HepG2 (cell line): ENCODE data around the gene GPC6. TPM values are rescaled to one million over a fixed set of nuclear protein-coding genes. Genes with fewer than 3 reads are reported as not detected.
A peak's percentile ranks its signal among the peaks of the same experiment; 100 is the strongest.

ENCODE experiments used
- CHD2 ChIP-seq: IDR thresholded peaks from 2 replicates; pipeline ENCODE4 v1.6.1; 2011; ENCODE audit warnings: low read depth, low read length, improper control_type of control experiment
- EEA1 ChIP-seq: sonication (generic); formaldehyde crosslinking; IDR thresholded peaks from 2 replicates; pipeline ENCODE4 v1.5.1; 2020; ENCODE audit warnings: mild to moderate bottlenecking, missing genetic modification reagents, borderline replicate concordance
- HOXA5 ChIP-seq: sonication (generic); formaldehyde crosslinking; IDR thresholded peaks from 2 replicates; pipeline ENCODE4 v1.4.0; 2020; ENCODE audit warnings: missing genetic modification reagents
- MAFK ChIP-seq, 2 experiments: IDR thresholded peaks in 1 of 2; conservative IDR thresholded peaks in 1 of 2; 2 replicates each; pipeline ENCODE4 v1.6.1; 2011; ENCODE audit warnings: improper control_type of control experiment in 2 of 2, low read length in 2 of 2
- MAZ ChIP-seq, 2 experiments: sonication (generic) in 1 of 2; formaldehyde crosslinking in 1 of 2; IDR thresholded peaks; 2 replicates each; pipeline versions ENCODE4 v1.5.0 to v1.6.1; 2012 to 2020; ENCODE audit warnings: low read depth in 2 of 2, mild to moderate bottlenecking in 2 of 2, borderline replicate concordance in 1 of 2, improper control_type of control experiment in 1 of 2, low read length in 1 of 2, missing genetic modification reagents in 1 of 2, moderate library complexity in 1 of 2
- NR2F1 ChIP-seq, 2 experiments: fragments of 450-650 bp in 1 of 2; formaldehyde crosslinking in 1 of 2; IDR thresholded peaks; 2 replicates each; pipeline versions ENCODE4 v1.5.0 to v1.6.1; 2016 to 2020; ENCODE audit warnings: mild to moderate bottlenecking in 1 of 2, missing compliant biosample characterization in 1 of 2, missing genetic modification reagents in 1 of 2, moderate library complexity in 1 of 2
- ONECUT2 ChIP-seq: sonication (generic); formaldehyde crosslinking; IDR thresholded peaks from 2 replicates; pipeline ENCODE4 v1.4.0; 2020; ENCODE audit warnings: missing genetic modification reagents
- YEATS2 ChIP-seq: sonication (generic); formaldehyde crosslinking; IDR thresholded peaks from 2 replicates; pipeline ENCODE4 v1.4.0; 2020; ENCODE audit warnings: missing genetic modification reagents, borderline replicate concordance
- ZBTB20 ChIP-seq: sonication (generic); formaldehyde crosslinking; IDR thresholded peaks from 2 replicates; pipeline ENCODE4 v1.8.1; 2023; ENCODE audit warnings: missing genetic modification reagents, low read depth, mild to moderate bottlenecking, borderline replicate concordance
- ZBTB8A ChIP-seq: sonication (generic); formaldehyde crosslinking; IDR thresholded peaks from 2 replicates; pipeline ENCODE4 v1.4.0; 2020; ENCODE audit warnings: mild to moderate bottlenecking, low read depth, missing genetic modification reagents, borderline replicate concordance
- ZKSCAN5 ChIP-seq: sonication (generic); formaldehyde crosslinking; IDR thresholded peaks from 2 replicates; pipeline ENCODE4 v1.5.1; 2020; ENCODE audit warnings: mild to moderate bottlenecking, missing genetic modification reagents
- ZKSCAN8 ChIP-seq: IDR thresholded peaks from 2 replicates; pipeline ENCODE4 v1.6.1; 2016; ENCODE audit warnings: borderline replicate concordance, missing genetic modification reagents, missing compliant biosample characterization
- ZNF264 ChIP-seq: sonication (generic); formaldehyde crosslinking; IDR thresholded peaks from 2 replicates; pipeline ENCODE4 v1.4.0; 2020; ENCODE audit warnings: missing genetic modification reagents
- ZNF496 ChIP-seq: sonication (generic); formaldehyde crosslinking; IDR thresholded peaks from 2 replicates; pipeline ENCODE4 v1.8.1; 2023; ENCODE audit warnings: mild to moderate bottlenecking, moderate library complexity, missing genetic modification reagents; ENCODE audit not compliant: insufficient replicate concordance
- ZNF546 ChIP-seq: sonication (generic); formaldehyde crosslinking; conservative IDR thresholded peaks from 2 replicates; pipeline ENCODE4 v1.8.1; 2023; ENCODE audit warnings: mild to moderate bottlenecking, missing genetic modification reagents
- polyA plus RNA-seq, 8 experiments: library from polyadenylated mRNA; depleted of rRNA in 3 of 8; stranded (reverse) in 7 of 8; unstranded in 1 of 8; fragments of >200 nt; fragmentation: Illumina TruSeq in 4 of 8; extraction: Trizol in 4 of 8; gene quantifications; 2 replicates each; pipeline versions ENCODE4 v1.2.1 to v1.2.3, GENCODE V29; 2011 to 2016; ENCODE audit warnings: low read depth in 4 of 8, missing spikeins in 1 of 8, mixed read lengths in 1 of 8; ENCODE audit not compliant: insufficient read depth in 1 of 8
- total RNA-seq, 5 experiments: library from RNA; depleted of rRNA; stranded (reverse); fragments of >200 nt; fragmentation: Illumina TruSeq; extraction: Trizol; gene quantifications; 2 replicates each; pipeline ENCODE4 v1.2.3, GENCODE V29; 2016; ENCODE audit warnings: low read depth in 1 of 5
- TF ChIP-seq, protein P1 (sequence below): sonication (generic); formaldehyde crosslinking; IDR thresholded peaks from 2 replicates; pipeline ENCODE4 v1.5.1; 2020; ENCODE audit warnings: missing genetic modification reagents, mild to moderate bottlenecking, borderline replicate concordance
- TF ChIP-seq, protein P2 (sequence below): IDR thresholded peaks from 2 replicates; pipeline ENCODE4 v1.6.1; 2012; ENCODE audit warnings: inconsistent platforms
- TF ChIP-seq, protein P3 (sequence below): sonication (generic); formaldehyde crosslinking; IDR thresholded peaks from 2 replicates; pipeline ENCODE4 v1.9.0; 2022; ENCODE audit warnings: low read depth, missing genetic modification reagents
- TF ChIP-seq, protein P4 (sequence below), 2 experiments: fragments of 450-650 bp in 1 of 2; sonication (generic) in 1 of 2; formaldehyde crosslinking; IDR thresholded peaks; 2 replicates each; pipeline versions ENCODE4 v1.5.0 to v1.8.0; 2020 to 2022; ENCODE audit warnings: mild to moderate bottlenecking in 1 of 2, missing genetic modification reagents in 1 of 2
- TF ChIP-seq, protein P5 (sequence below): IDR thresholded peaks from 2 replicates; pipeline ENCODE4 v1.6.1; 2012; ENCODE audit warnings: low read length, improper control_type of control experiment

The GPC6 gene
- total and polyA plus RNA-seq, 2 of the 13 experiments (the other 11 are each of a cell fraction or from before 2014, with no cell fraction given): 24.5 to 33.9 TPM

DNA sequence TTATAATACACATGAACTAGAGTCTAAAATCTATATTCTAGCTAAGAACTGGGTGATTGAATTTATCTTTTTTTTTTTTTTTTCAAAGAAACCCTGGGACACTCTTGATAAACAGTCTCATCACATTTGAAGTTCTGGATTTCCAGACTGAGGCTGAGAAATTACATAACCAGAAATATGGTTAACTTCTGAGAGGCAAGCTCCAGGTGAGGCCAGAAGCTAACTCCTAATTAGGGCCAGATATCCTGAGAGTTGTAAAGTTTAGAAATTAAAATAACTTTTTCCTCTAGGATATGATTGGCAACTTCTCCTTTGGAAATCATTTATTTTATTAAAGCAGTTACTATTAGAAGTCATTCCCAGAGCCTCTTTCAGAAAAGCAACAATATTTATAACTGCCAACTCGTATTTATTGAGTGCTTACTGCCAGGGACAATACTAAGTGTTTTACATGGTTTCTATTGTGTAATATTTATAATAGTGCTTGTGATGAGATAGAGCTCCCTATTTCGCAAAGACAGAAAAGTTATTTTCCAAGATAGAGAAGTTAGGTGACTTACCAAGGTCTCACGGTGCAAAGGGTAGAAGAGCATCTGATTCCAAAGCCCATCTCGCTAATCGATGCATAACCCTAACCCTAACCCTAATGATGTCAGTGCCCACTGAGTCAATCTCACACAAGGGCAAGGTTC, 1065.2 kb downstream of the GPC6 start (continued):
- TF ChIP-seq ZBTB8A (CRISPR knock-in tag) (no peak), ZKSCAN8 (peak; percentile 29; the same call in 1 of the 2 replicates), EEA1 (CRISPR knock-in tag) (no peak), CHD2 (no peak), NR2F1 (CRISPR knock-in tag; IDR thresholded peaks at IDR 0.05) (peak; percentile 97 to 98), MAFK (conservative IDR thresholded peaks at IDR 0.05 in 1 of 2, IDR thresholded peaks at IDR 0.05 in 1 of 2; ENCODE audit: low read length in 2 of 2) (no peak), ONECUT2 (peak; percentile 99), YEATS2 (0 out of 2 replicates have a peak, but pooled peaks have one; percentile 40), ZNF496 (CRISPR knock-in tag) (no peak), ZKSCAN5 (CRISPR knock-in tag) (no peak), ZBTB20 (CRISPR knock-in tag) (no peak; the same call in 1 of the 2 replicates), MAZ (IDR thresholded peaks at IDR 0.05; ENCODE audit: borderline replicate concordance, low read depth, low read length) (0 out of 2 replicates have a peak, but pooled peaks have one; percentile 22), MAZ (CRISPR knock-in tag; IDR thresholded peaks at IDR 0.05; ENCODE audit: low read depth) (no peak), ZNF264 (CRISPR knock-in tag) (peak; percentile 61; the same call in 1 of the 2 replicates), ZNF546 (CRISPR knock-in tag) (no peak), HOXA5 (0 out of 2 replicates have a peak, but pooled peaks have one; percentile 65)
- TF ChIP-seq, protein P1, sequence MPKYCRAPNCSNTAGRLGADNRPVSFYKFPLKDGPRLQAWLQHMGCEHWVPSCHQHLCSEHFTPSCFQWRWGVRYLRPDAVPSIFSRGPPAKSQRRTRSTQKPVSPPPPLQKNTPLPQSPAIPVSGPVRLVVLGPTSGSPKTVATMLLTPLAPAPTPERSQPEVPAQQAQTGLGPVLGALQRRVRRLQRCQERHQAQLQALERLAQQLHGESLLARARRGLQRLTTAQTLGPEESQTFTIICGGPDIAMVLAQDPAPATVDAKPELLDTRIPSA (CRISPR knock-in tag): no peak
- TF ChIP-seq, protein P2, sequence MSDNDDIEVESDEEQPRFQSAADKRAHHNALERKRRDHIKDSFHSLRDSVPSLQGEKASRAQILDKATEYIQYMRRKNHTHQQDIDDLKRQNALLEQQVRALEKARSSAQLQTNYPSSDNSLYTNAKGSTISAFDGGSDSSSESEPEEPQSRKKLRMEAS: peak; percentile 26; the same call in 1 of the 2 replicates
- TF ChIP-seq, protein P3, sequence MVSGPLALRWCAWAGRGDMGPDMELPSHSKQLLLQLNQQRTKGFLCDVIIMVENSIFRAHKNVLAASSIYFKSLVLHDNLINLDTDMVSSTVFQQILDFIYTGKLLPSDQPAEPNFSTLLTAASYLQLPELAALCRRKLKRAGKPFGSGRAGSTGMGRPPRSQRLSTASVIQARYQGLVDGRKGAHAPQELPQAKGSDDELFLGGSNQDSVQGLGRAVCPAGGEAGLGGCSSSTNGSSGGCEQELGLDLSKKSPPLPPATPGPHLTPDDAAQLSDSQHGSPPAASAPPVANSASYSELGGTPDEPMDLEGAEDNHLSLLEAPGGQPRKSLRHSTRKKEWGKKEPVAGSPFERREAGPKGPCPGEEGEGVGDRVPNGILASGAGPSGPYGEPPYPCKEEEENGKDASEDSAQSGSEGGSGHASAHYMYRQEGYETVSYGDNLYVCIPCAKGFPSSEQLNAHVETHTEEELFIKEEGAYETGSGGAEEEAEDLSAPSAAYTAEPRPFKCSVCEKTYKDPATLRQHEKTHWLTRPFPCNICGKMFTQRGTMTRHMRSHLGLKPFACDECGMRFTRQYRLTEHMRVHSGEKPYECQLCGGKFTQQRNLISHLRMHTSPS (CRISPR knock-in tag): peak; percentile 49; the same call in 1 of the 2 replicates
- TF ChIP-seq, protein P4, sequence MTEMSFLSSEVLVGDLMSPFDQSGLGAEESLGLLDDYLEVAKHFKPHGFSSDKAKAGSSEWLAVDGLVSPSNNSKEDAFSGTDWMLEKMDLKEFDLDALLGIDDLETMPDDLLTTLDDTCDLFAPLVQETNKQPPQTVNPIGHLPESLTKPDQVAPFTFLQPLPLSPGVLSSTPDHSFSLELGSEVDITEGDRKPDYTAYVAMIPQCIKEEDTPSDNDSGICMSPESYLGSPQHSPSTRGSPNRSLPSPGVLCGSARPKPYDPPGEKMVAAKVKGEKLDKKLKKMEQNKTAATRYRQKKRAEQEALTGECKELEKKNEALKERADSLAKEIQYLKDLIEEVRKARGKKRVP (CRISPR knock-in tag; IDR thresholded peaks at IDR 0.05): peak in 1 of 2 experiments; percentile 82; a peak in 2 of 4 replicates
- TF ChIP-seq, protein P5, sequence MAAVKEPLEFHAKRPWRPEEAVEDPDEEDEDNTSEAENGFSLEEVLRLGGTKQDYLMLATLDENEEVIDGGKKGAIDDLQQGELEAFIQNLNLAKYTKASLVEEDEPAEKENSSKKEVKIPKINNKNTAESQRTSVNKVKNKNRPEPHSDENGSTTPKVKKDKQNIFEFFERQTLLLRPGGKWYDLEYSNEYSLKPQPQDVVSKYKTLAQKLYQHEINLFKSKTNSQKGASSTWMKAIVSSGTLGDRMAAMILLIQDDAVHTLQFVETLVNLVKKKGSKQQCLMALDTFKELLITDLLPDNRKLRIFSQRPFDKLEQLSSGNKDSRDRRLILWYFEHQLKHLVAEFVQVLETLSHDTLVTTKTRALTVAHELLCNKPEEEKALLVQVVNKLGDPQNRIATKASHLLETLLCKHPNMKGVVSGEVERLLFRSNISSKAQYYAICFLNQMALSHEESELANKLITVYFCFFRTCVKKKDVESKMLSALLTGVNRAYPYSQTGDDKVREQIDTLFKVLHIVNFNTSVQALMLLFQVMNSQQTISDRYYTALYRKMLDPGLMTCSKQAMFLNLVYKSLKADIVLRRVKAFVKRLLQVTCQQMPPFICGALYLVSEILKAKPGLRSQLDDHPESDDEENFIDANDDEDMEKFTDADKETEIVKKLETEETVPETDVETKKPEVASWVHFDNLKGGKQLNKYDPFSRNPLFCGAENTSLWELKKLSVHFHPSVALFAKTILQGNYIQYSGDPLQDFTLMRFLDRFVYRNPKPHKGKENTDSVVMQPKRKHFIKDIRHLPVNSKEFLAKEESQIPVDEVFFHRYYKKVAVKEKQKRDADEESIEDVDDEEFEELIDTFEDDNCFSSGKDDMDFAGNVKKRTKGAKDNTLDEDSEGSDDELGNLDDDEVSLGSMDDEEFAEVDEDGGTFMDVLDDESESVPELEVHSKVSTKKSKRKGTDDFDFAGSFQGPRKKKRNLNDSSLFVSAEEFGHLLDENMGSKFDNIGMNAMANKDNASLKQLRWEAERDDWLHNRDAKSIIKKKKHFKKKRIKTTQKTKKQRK: no peak
